Ovary (tissue), 9 donors: Measurements from ENCODE around the gene ZNRD2. TPM values are rescaled to one million over a fixed set of nuclear protein-coding genes. Genes with fewer than 3 reads are reported as not detected.

Experiments
- DNase-seq, 5 donors: peaks; one replicate each; pipeline ENCODE4 v3.0.0-alpha.2; 2019 to 2020
- H3K27ac ChIP-seq, 2 donors: fragments of 200-600 bp; one replicate each; pipeline versions ENCODE4 v1.5.1 to v1.8.0; 2019 to 2022
- H3K27me3 ChIP-seq: fragments of 200-600 bp; one replicate; pipeline ENCODE4 v1.8.0; 2022
- H3K36me3 ChIP-seq: fragments of 200-600 bp; sonication (generic); one replicate; pipeline ENCODE4 v1.5.1; 2019
- H3K4me1 ChIP-seq: one replicate; pipeline ENCODE4 v1.8.1; 2013; ENCODE audit warnings: mild to moderate bottlenecking, moderate library complexity; ENCODE audit not compliant: insufficient read depth
- H3K4me3 ChIP-seq: fragments of 200-600 bp; sonication (generic); one replicate; pipeline ENCODE4 v1.5.1; 2017
- H3K9me3 ChIP-seq, 2 donors: fragments of 200-600 bp in 1 of 2; sonication (generic) in 1 of 2; one replicate each; pipeline versions ENCODE4 v1.5.1 to v1.8.1; 2013 to 2019; ENCODE audit warnings: mild to moderate bottlenecking in 1 of 2, moderate library complexity in 1 of 2
- CTCF ChIP-seq, 3 donors: fragments of 450-650 bp in 2 of 3; fragments of 200-600 bp in 1 of 3; IDR thresholded peaks; one replicate each; pipeline versions ENCODE4 v1.5.1 to v1.8.0; 2016 to 2022; ENCODE audit warnings: antibody characterized with exemption in 3 of 3, mild to moderate bottlenecking in 1 of 3
- EP300 ChIP-seq: sonication (generic); formaldehyde crosslinking; IDR thresholded peaks from one replicate; pipeline ENCODE4 v1.6.1; 2017; ENCODE audit warnings: antibody characterized with exemption
- POLR2A ChIP-seq: fragments of 450-650 bp; IDR thresholded peaks from one replicate; pipeline ENCODE4 v1.6.1; 2017; ENCODE audit warnings: antibody characterized with exemption, mild to moderate bottlenecking, moderate library complexity
- whole genome bisulfite sequencing, 3 donors: extraction: QIAGEN DNeasy Blood & Tissue Kit in 1 of 3; methylation state at CpG; one replicate each; pipeline versions ENCODE4 v1.1.5 to v1.1.7; 2013 to 2017; 5-methylcytosine and 5-hydroxymethylcytosine counted together
- intact Hi-C, 4 donors: fragments of 100-400 bp; cut with DNase I; formaldehyde crosslinking; loops; one replicate each; pipeline versions ENCODE4 v1.11.0 to v1.15.1; 2022 to 2023
- polyA plus RNA-seq, 2 donors: library from polyadenylated mRNA; stranded (reverse); fragments of 200-250 nt in 1 of 2; fragments of 350-450 nt in 1 of 2; fragmentation: Illumina TruSeq in 1 of 2; extraction: RNeasy Lipid Tissue Mini Kit (QIAGEN cat#74804) in 1 of 2; gene quantifications; one replicate each; pipeline ENCODE4 v1.2.3, GENCODE V29; 2013 to 2014
- total RNA-seq, 7 donors: library from RNA; depleted of rRNA in 2 of 7; stranded (reverse); fragments of >200 nt in 2 of 7; fragmentation: NEBNext Ultra II Directional in 3 of 7; extraction: Animal tissue kit (Norgen Biotek cat#: 25700) in 3 of 7; gene quantifications; one replicate each; pipeline versions ENCODE4 v1.1.0 to v1.2.4, GENCODE V29; 2016 to 2023
- donor health status: DM: no; HTN: no; CAD: no; lungs with moderate emphysema.
- donor health status: DM: no; HTN: no; CAD: no.
- donor health status: Bipolar disorder and iron deficiency.
- donor health status: DM: yes; HTN: yes; CAD: no.
- donor health status: DM: no; HTN: no; CAD: no.
- donor health status: DM: yes; HTN: yes; CAD: no.

Gene ZNRD2
- total and polyA plus RNA-seq, 9 donors = 2.3 to 61.8 (median 39.2) TPM

DNA sequence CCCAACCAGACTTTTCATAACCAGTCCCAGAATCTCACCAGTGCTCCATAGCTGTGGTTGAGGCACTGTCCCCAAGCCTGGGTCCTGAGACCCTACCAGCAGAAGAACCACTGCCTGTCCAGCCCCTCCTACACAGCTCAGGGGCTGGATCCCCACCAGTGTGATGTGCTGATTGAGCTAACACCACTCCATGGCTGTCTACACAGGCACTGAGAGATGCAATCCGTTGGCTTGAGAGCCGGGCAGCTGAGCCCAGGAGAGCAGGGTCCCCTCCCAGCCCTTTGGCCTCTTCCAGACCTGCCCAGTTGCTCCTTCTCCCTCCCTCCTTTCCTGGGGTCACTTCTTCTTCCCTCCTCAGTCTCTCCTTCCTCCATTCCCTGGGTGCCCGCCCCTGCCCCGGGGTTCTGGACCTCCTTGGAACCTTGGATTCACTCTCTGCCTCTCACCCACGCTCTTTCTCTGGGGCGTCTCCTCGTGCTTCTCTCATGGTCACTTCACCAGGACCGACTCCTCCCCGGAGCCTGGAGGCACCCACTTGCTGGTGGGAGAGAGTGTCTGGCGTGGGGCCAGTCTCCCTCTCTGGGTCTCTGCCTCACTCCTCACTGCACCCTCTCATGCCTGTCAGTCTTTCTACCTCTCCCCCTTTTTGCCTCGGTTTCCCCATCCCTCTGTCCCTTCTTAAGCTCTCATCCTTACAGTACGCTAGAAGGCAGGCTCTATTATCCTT, 46.1 kb upstream of the ZNRD2 start:
- H3K36me3 ChIP-seq = no peaks in the 10 kb centered on the region
- peak overlapping the region; percentile 49 to 53 for H3K27ac ChIP-seq
- H3K4me1 ChIP-seq = peaks cover 17% of the 10 kb centered on the region
- 24 to 38% (median 33%) methylated on average over 12 of the region's 12 CpGs for WGBS, 3 donors
- H3K4me3 ChIP-seq = peak overlapping the region; percentile 7
- peak; percentile 71 to 82 (median 81) for DNase-seq
- TF ChIP-seq POLR2A (no peak), EP300 (no peak), CTCF (IDR thresholded peaks at IDR 0.05) (no peak)
- no peaks in the 10 kb centered on the region for H3K9me3 ChIP-seq
- intact Hi-C loops = no loop called here
- H3K27me3 ChIP-seq = no peaks in the 10 kb centered on the region

- peaks cover 24% of the 10 kb centered on the region for H3K4me1 ChIP-seq
- DNase-seq = peak; percentile 81 to 91 (median 88)
- H3K36me3 ChIP-seq = no peaks in the 10 kb centered on the region
- no peaks in the 10 kb centered on the region for H3K9me3 ChIP-seq
- TF ChIP-seq CTCF (IDR thresholded peaks at IDR 0.05) (peak in 1 of 3 donors; percentile 15), POLR2A (peak; percentile 68), EP300 (no peak)
- peak within 1 kb of the TSS; percentile 53 to 79 for H3K27ac ChIP-seq
- H3K27me3 ChIP-seq = no peaks in the 10 kb centered on the region
- peak within 1 kb of the TSS; percentile 97 for H3K4me3 ChIP-seq
- intact Hi-C loops = no loop called here
- 0 to 1% (median 1%) methylated on average over 43 to 80 of the region's 82 CpGs for WGBS, 3 donors
These were observed 45.3 kb upstream of the ZNRD2 start, which contains the start of gene SCYL1 for GRCh38 chr11:65524741-65525545. Gene SCYL1 (plus strand): TSS chr11:65525083. CDS start chr11:65525154, 71 bp downstream.

- WGBS, 3 donors = 37 to 40% (median 38%) methylated on average over 29 to 31 of the region's 31 CpGs
- TF ChIP-seq CTCF (IDR thresholded peaks at IDR 0.05) (no peak), EP300 (no peak), POLR2A (no peak)
- no peaks in the 10 kb centered on the region for H3K27me3 ChIP-seq
- H3K9me3 ChIP-seq = no peaks in the 10 kb centered on the region
- no peaks in the 10 kb centered on the region for H3K36me3 ChIP-seq
- peaks cover 26% of the 10 kb centered on the region for H3K4me1 ChIP-seq
- peak overlapping the region; percentile 97 for H3K4me3 ChIP-seq
- peak overlapping the region; percentile 42 to 79 for H3K27ac ChIP-seq
- intact Hi-C loops = no loop called here
- peak in 3 of 5 donors; percentile 43 to 54 (median 50) for DNase-seq
These were observed 44.5 kb upstream of the ZNRD2 start for GRCh38 chr11:65525546-65526480.

DNA sequence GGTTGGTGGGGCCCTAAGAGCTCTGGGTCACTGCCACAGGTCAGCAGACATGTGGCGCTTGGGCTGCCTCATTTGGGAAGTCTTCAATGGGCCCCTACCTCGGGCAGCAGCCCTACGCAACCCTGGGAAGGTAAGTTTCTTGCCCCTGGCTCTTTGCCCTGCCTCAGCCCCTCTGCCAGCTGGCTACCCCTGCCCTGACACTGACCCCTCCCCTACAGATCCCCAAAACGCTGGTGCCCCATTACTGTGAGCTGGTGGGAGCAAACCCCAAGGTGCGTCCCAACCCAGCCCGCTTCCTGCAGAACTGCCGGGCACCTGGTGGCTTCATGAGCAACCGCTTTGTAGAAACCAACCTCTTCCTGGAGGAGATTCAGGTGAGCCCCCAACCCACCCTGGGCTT, 43.5 kb upstream of the ZNRD2 start:
- no peak overlapping the region for H3K27ac ChIP-seq
- intact Hi-C loops = no loop called here
- H3K9me3 ChIP-seq = no peaks in the 10 kb centered on the region
- H3K36me3 ChIP-seq = no peaks in the 10 kb centered on the region
- peaks cover 26% of the 10 kb centered on the region for H3K4me1 ChIP-seq
- WGBS, 3 donors = 82 to 93% (median 88%) methylated on average over 8 of the region's 8 CpGs
- TF ChIP-seq CTCF (IDR thresholded peaks at IDR 0.05) (no peak), POLR2A (no peak), EP300 (no peak)
- no peak overlapping the region for H3K4me3 ChIP-seq
- DNase-seq = peak in 1 of 5 donors; percentile 49
- no peaks in the 10 kb centered on the region for H3K27me3 ChIP-seq
